Activated CD8-positive, alpha-beta memory T cell treated with anti-CD3 and anti-CD28 coated beads for 36 hours (primary cell): ENCODE results near the gene IGF2. TPM values are rescaled to one million over a fixed set of nuclear protein-coding genes. Genes with fewer than 3 reads are reported as not detected.

Experiments used
- CTCF ChIA-PET: fragments of 350-600 bp; sonication (Branson Sonifier 250); formaldehyde crosslinking; loops from one replicate; lab custom pipeline; 2021; ENCODE audit warnings: antibody characterized with exemption; lab: Charles Lee
- POLR2A ChIA-PET: fragments of 350-600 bp; sonication (Branson Sonifier 250); formaldehyde crosslinking; loops from one replicate; lab custom pipeline; 2021; ENCODE audit warnings: antibody characterized with exemption; lab: Charles Lee
- total RNA-seq, 2 experiments: library from RNA; stranded (reverse); gene quantifications; one replicate each; pipeline ENCODE4 v1.2.3, GENCODE V29; 2021

IGF2 gene
- total RNA-seq, 2 experiments from 2014 or later: 9.5 to 10.7 TPM

DNA sequence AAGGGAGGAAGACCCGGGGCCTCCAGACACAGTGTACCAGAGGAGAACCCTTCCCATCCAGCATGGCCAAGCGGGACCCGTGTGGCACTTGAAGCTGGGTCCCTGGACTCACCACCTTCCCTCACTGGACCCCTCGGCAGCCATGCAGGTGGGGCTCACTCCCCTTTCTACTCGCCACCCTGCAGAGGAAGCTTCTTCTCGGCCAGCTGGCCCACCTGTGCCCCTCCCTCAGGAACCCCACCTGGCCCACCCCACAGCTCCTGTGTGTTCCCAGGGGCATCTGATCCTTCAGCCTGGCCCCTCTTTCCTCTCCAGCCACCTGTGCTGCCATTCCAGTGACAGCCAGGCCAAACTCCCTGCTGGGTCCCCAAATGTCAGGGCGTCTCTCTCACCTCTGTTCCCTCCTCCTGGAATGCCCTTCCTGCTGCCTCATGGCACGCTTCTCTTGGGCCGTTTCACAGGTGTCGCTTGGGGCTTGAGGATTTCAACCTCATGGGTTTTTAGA is 38.0 kb downstream of the IGF2 start:
- CTCF ChIA-PET: interaction anchor here (1.5 kb wide), 1 partner anchor 26 kb away, joined by 4 read pairs; no protein-coding TSS in a partner anchor
- POLR2A ChIA-PET: no interaction called here

DNA sequence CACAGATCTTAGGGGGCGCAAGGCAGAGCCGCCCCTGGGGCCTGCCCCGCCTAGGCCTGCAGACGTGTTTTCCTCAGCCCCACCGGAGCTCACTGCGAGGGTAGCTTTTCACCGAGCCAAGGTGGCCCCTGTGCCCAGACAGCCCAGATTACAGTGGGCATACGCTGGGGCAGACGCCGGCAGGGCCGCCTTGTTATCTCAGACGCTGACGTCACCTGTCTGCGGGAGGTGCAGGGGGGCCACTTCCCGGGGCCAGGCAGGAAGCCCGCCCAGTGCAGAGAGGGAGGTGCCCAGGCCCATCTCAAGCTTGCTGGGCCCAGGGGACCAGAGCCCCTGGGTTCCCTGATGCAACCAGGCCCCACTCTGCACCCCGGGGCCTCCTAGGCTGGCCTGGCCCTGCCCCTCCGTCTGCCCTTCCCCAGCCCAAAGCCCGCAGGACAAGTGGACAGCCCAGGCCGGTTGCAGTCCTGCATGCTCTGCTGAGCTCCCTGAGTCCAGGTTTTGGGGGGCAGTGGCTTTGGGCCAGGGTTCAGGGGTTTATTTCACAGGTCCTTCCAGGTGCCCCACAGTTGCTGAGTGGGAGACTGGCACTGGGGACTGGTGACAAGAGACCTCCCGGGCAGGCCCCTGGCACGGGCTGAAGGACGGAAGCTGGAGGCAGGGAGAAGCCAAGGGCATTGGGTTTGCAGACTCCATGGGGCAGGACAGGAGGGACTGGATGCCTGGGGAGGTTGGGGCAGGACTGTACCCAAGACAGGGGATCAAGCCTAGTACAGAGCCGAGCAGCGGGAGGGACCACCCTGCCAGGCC is 38.6 kb downstream of the IGF2 start:
- ChIA-PET POLR2A (no interaction called here), CTCF (interaction anchor here (1.1 to 1.5 kb wide), 2 partner anchors 25 to 51 kb away, joined by 3 to 4 read pairs; no protein-coding TSS in a partner anchor)

DNA sequence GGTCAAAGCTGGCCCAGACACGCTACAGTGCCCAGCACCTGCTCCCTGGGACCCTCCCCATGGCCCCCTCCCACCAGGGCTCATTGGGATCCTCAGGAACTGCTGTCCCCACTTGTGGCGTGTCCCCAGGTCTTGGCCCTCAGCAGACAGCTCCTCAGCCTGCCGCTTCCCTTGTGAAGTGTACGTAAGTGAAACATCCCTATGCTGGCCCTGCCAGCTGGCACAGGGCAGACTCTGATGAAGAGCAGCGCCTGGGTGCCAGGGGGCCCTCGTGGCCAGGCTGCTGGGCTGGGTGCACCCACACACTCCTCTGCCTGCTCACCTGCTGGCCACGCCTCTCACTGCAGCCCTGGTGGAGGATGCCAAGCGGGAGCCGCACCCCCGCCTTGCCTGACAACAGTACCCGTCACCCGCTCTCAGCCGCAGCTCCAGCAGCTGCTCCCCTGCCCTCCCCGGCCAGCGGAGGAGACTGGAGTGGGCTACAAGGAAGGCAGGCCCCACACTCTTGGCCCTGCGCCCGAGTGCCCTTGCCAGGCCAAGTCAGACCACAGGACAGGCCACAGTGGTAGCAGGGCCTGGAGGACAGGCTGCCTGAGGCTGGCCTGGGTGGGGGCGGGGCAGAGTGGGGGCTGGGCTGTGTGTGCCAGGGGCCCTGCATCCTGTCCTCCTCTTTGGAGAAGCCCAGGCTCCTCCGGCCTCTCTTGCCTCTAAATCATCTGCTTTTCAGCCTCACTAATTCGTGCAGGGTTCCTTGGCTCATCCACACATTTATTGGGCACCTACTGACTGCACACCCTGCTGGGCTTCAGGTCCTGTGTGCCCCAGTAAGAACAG is 39.5 kb downstream of the IGF2 start:
- CTCF ChIA-PET: interaction anchor here (1.1 to 1.5 kb wide), 2 partner anchors 25 to 52 kb away, joined by 3 to 4 read pairs; no protein-coding TSS in a partner anchor
- POLR2A ChIA-PET: no interaction called here

DNA sequence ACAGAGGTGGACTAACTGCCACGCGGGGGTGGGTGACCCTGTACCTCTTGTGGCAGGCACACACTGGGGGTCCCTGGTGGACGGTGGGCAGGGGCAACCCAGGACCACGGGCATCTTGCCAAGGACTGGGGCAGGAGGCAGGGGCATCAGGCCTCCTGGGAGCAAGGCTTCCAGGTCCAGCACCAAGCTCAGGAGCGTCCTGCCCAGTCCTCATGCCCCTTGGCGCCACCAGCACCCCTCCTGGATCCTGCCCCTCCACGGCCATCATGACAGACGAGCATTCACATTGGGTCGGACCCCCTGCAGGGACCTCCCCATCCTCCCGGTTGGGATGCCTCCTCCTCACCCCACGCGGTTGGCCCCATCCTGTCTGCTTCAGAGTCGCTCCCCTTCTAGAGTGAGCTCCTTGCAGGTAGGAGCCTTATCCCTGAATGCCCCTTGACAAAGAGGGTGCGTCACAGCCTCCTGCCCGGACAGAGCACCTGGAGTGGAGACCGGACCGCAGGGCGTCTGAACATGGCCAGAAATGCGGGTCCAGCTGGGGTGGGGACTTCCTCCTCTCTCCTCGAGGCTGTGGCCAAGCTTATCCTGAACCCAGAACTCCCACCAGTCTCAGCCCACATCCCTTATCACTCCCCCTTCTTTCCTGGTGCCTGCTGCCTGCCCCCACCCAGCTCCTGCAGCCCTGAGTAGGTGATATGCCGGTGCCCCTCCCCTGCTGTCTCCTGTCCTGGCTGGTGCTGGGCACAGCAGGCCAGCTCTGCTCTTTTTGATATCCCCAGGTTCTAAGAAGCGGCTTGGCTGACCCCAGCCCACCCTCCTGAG is 40.3 kb downstream of the IGF2 start:
- CTCF ChIA-PET: interaction anchor here (0.6 kb wide), 1 partner anchor 405 kb away, joined by 3 read pairs; no protein-coding TSS in a partner anchor
- POLR2A ChIA-PET: no interaction called here

DNA sequence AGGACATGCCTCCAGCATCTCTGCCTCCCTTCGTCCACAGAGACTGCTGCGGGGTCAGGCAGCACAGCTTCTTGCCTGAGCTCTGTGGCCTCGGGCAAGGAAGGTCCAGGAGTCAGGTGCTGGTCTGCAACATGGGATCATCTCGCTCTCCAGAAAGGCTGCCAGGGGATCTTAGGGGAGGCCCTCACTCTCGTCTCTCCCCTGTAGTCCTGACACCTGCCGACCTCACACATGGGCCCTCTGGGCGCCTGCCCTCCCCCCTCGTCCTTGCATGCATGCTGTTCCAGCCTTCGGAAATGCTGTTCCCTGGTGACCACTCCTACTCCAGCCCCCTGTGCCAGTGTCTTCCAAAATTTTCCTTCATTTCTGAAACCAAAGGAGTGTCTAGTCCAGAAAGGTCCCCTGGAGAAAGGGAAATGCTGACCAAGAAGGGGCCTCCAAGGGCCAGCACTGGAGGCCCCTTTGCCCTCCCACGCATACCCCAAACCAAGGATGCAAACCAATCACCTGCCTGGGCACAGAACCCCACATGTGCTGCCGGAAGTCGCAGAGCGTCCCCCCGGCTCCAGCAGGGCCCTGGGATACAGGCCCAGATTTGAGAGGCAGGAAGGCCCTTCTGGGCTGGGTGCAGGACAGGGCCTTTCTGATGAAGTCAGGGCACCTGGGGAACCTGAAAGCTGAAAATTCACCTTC is 41.0 kb downstream of the IGF2 start:
- POLR2A ChIA-PET: no interaction called here
- CTCF ChIA-PET: interaction anchor here (0.6 kb wide), 1 partner anchor 404 kb away, joined by 3 read pairs; no protein-coding TSS in a partner anchor

DNA sequence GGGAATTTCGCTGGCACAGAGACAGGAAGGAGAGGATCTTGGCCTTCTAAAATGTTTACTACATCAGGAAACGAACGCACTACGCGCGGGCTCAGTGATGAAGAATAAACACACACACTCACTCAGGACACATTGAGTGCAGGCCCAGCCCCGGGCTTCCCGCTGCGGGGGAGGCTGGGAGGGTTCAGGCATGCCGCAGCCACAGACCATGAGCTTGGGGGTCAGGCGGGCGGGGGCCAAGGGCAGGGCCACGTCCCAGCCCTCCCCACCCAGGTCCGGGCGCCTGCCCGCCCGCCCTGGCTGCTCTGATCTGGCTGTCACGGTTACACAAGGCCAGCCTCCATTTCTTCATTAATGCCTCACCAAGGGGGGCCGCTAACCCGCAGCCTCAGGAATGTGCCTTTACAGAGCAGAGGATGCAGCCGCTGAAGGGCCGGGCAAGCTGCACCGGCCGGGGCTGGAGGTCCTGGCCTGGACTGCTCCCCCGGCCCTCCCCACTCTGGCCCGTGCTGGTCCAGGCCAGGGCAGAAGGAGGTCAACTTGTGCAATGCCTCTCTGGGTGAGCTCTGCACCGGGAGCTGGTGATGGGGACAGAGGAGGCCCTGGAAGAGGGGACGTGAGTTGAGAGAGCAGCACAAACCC is 41.7 kb downstream of the IGF2 start:
- ChIA-PET CTCF (no interaction called here), POLR2A (no interaction called here)

DNA sequence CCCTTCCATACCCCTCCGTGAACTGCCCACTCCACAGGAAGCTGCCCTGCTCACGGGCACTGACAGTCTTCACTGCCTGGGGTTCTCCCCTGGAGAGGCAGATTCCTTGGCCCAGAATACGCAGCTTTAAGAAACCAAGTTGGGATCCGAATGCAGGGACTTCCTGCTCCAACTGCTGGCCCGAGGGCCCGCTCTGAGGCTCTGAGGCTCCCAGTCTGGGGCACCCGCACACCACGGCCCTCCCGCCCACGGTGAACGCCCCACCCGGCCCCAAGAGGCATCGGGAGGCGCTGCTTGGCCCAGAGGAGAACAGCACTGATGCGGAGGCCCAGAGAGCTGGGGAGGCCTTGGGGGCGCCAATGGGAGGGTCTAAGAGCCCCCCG is 42.3 kb downstream of the IGF2 start:
- ChIA-PET CTCF (no interaction called here), POLR2A (no interaction called here)

DNA sequence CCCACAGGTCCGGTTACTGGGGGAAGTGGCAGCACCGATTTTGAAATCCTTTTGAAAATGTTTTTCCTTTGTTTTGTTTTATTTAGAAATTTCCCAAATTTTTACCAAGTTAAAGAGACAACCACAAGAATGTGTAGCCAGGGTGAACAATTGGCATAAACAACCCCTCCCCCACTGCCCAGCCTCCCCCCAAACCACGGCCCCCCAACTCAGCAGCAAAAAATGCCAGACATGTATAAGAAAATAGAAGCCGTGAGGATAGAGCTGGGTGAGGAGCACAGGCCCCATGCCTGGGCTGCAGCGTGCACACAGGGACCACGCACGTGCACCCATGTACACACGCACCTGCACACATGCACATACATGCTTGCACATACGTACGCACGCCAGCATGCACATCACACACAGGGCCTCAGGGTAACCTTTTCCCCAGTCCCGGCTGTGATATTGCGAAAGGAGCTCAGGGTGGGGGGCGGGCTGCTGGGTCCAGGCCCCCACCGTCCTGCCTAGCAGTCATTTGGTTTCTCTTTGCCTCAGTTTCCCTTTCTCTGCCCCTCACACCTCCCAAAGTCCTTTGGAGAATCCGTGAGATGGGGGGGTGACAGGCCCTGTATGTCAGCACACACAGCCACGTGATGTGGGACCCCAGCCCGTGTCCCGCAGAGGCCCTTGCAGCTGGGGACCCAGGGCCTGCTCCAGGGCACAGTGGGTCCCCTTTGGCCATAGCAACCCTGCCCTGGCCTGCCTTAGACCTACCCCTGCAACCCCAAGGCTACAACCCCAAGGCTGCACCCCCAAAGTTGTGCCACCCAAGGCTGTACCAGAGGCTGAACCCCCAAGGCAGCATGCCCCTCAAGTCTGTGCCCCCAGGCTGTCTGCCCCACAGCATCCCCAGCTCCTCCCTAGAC is 42.9 kb downstream of the IGF2 start:
- POLR2A ChIA-PET: no interaction called here
- CTCF ChIA-PET: interaction anchor here (1.1 to 1.2 kb wide), 2 partner anchors 52 to 444 kb away, joined by 3 read pairs; no protein-coding TSS in a partner anchor

DNA sequence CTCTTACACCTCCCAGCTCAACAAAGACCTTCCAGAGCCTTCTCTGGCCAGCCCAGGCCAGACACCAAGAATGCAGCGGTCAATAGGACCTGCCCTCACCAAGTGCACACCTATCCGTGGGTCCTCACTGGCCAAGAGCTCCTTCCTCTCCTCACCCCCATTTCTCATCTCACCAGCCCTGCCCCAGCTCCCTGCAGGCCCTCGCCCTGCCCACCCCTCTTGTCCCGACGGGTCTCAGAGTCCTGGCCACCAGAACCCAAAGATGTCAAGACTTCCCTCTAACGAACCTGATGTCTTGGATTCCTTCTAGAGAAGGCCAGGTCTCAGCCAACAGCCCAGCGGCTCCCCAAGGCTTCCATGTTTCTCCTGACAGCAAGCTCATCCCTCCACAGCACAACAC is 43.6 kb downstream of the IGF2 start:
- ChIA-PET POLR2A (no interaction called here), CTCF (interaction anchor here (1.1 to 1.2 kb wide), 2 partner anchors 53 to 443 kb away, joined by 3 read pairs; no protein-coding TSS in a partner anchor)

DNA sequence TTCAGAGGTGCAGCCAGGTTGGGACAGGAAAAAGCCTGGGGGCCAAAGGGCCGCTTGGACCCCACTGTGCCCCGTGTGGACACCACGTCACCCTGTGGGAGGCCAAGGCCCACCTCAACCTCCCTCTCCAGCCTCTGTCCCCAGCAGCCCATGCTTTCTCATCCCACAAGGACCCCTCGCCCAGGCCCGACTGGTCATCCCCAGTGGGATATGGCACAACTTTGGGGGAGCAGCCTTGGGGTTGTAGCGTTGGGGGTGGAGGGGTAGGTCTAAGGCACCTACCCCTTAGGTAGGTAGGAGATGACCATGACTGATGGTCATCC is 44.0 kb downstream of the IGF2 start:
- CTCF ChIA-PET: interaction anchor here (1.1 to 1.2 kb wide), 2 partner anchors 53 to 442 kb away, joined by 3 read pairs; no protein-coding TSS in a partner anchor
- POLR2A ChIA-PET: no interaction called here

DNA sequence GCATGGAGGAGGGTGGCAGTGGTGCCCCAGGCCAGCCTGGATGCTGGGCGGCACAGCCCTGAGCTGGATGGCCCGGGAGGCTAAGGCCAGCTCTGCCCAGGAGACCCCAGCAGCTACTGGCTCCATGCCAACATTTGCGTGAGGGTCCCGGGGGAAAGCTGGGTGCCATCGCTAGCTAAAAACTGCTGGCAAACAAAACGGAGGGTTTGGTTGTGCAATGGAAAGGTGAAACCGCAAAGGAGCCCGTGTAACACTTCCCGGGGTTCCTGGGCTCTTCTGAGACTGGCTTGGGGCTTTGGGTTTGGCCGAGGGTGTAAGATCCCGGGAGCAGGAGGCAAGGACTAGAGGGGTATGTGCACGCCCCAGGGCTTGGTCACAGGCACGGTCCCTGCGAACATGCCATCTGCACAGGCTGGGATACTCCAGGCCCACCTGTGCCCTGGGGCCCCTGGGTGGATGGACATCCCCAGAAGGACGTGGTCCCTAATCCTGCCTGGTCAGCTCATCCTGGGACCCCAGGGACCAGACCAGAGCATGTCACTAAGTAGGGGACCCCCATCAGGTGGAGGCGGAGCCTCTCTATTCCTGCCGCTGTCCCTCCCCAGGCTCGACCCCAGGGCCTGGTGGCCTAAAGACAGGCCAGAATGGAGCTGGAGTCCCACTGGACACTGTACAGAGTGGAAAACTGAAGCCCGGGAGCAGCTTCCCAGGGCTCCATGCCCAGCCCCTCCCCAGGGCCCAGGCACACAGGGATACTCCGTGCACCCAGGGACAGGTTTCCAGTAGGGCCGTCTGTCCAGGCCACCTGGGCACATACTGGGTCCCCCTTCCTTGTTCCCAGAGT is 44.6 kb downstream of the IGF2 start:
- CTCF ChIA-PET: interaction anchor here (0.9 to 1.5 kb wide), 5 partner anchors 54 to 442 kb away, joined by 3 to 5 read pairs (median 3); no protein-coding TSS in a partner anchor
- POLR2A ChIA-PET: no interaction called here

DNA sequence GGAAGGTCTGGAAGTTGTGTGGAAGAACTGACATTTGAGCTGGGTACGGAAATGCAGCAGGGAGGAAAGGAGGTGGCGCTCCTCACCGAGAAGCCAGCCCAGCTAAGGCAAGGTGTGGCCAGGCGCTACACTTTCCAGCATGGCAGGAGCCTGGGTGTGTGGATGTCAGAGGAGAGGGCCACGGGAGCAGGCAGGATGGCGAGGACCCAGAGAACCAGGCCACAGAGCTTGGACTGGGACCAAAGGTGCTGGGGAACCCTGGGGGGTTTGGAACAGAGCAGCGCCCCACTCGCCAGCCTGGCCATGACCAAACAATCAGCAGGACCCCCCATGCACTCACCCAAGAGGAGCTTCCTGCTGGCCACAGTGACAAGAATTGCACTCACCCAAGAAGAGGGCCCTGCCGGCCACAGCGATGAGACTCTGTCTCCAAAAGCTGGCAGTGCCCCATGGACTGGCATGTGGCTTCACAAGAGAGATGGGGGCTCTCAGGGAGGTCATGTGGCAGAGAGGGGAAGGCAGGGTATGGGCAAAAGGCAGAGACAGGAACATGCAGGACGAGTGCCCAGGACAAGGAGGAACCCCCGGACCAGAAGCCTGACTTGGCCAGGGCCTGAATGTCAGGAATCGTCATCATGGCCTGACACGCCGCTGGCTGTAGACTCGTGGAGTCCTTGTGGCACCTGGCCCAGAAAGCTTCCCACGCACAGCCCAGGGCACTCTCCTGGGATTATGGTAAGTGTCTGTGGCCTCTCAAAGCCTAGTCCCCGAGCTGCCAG is 45.4 kb downstream of the IGF2 start:
- POLR2A ChIA-PET: no interaction called here
- CTCF ChIA-PET: interaction anchor here (0.9 to 1.5 kb wide), 3 partner anchors 57 to 59 kb away, joined by 3 to 5 read pairs (median 3); no protein-coding TSS in a partner anchor

DNA sequence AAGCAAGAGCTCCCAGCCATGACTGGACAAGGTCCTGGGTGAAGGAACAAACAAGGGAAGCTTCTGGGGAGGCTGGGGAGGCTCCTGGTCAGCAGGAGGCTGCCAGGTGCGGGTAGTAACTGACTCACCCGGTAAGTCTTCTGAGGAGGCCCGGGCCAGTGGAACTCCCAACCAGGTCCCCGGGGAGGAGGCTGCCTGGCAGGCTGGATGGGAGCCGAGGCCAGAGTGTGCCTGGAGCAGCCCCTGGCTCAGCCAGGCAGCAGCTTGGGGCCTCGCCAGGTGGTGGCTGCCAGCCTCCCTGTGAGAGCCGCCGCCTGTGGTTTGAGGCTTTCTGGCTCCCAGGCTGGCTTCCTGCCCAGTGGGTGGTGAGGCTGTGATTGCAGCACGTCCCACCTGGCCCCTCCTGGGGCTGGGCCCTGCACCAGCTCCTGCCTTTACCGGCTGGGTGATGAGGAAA is 46.2 kb downstream of the IGF2 start:
- CTCF ChIA-PET: interaction anchor here (1.0 to 1.5 kb wide), 2 partner anchors 56 to 59 kb away, joined by 3 to 5 read pairs; no protein-coding TSS in a partner anchor
- POLR2A ChIA-PET: no interaction called here

DNA sequence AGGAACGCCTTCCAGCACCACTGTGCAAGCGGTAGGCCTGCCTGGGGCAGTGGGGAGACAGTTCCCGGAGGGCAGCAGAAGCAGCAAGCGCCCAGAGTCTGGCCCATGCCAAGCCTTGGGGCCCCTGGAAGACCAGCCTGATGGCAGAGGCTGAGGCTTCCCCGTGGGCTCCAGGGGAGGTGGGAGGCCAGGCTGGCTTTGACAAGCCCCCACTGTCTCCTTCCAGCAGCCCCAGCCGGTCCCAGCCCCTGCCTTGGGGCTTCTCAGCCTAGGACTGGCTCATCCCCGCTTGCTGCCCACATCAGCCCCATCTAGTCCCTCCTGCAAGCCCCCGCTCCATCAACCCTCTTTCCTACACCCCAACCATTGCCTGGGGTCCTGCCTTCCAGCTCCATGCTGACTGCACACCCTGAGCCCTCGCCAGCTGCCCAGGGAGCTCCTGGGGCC is 46.7 kb downstream of the IGF2 start:
- CTCF ChIA-PET: no interaction called here
- POLR2A ChIA-PET: no interaction called here
